Measurements from ENCODE around the gene ADGRB2.

The ADGRB2 gene

DNA sequence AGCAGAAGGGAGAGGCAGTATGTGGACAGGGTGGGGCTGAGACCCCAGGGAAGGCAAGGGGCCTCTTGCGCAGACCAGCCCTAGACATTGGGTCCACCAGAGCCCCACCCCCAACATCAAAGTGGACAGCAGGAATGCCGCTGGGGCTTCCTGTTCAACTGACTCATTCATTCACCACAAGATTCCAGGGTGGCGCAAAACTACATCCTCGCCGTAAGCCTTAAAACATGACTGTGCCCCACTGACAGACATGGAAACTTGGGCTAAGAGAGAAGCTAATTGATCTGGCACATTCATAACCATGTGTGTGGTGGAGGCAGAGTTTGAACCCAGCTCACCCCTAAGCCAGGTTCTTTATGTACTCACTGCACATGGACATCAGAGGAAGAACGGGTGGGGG, 74.3 kb downstream of the ADGRB2 start:
- Mint-ChIP-seq H3K27me3 (peaks cover 60% of the 10 kb centered on the region), H3K36me3 (no peaks in the 10 kb centered on the region), H3K4me1 (peaks cover 14% of the 10 kb centered on the region), H3K9me3 (no peaks in the 10 kb centered on the region), H3K4me3 (no peak overlapping the region), H3K27ac (no peak overlapping the region)
- ATAC-seq, result no peak

DNA sequence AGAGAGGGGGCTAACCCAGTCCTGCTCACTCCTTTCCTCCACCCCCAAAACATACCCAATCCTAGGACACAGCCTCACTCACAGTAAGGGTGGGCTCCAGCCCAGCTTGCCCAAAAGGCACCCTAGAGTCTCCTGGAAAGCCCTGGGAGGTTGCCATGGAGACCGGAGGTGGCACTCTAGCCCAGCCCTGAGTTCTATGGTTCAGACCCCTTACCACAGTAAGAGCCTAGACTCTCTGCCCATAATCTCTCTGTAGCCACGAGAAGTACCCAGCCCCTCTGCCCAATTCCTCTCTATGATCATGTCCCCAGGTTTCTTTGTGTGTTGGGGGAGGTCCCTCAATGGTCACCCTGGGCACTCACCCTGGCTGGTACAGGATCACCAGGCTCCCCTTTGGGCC, 74.8 kb downstream of the ADGRB2 start:
- peaks cover 14% of the 10 kb centered on the region for H3K4me1 Mint-ChIP-seq
- no peaks in the 10 kb centered on the region for H3K36me3 Mint-ChIP-seq
- no peak for ATAC-seq
- no peak overlapping the region for H3K4me3 Mint-ChIP-seq
- H3K27me3 Mint-ChIP-seq, result peaks cover 65% of the 10 kb centered on the region
- H3K9me3 Mint-ChIP-seq, result no peaks in the 10 kb centered on the region
- no peak overlapping the region for H3K27ac Mint-ChIP-seq

DNA sequence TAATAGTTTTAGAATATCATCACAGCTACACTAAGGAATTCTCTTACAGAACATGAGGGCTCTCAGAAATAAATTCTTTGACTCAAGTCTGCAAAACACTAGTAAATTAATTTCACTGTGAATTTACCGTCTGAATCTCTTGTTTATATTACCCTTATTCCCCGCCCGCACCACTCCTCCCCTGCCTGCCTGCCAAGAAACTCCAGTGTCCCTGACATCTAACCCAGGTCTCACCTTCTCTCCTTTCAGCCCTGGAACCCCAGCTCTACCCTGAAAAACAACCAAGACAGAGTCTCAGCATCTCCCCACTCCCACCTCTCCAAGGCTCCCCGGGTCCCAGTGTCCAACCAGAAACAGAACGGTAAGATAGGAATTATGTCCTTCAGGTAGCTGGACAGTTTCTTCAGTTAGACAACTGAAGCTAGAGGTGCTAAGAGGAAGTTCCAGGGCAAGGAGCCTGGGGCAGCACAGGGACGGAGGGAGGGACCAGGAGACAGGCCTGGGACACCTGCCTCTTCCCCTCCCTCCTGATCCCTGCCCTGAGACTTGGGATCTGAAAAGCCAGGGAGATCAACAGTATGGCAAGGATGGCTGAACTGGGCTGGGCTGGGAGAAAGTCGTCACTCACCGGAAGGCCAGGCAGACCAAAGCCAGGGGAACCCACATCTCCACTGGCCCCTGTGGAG, 75.8 kb downstream of the ADGRB2 start:
- Mint-ChIP-seq H3K27me3 (peaks cover 75% of the 10 kb centered on the region), H3K4me3 (no peak overlapping the region), H3K27ac (no peak overlapping the region), H3K4me1 (peaks cover 14% of the 10 kb centered on the region), H3K36me3 (no peaks in the 10 kb centered on the region), H3K9me3 (no peaks in the 10 kb centered on the region)
- ATAC-seq, result no peak

DNA sequence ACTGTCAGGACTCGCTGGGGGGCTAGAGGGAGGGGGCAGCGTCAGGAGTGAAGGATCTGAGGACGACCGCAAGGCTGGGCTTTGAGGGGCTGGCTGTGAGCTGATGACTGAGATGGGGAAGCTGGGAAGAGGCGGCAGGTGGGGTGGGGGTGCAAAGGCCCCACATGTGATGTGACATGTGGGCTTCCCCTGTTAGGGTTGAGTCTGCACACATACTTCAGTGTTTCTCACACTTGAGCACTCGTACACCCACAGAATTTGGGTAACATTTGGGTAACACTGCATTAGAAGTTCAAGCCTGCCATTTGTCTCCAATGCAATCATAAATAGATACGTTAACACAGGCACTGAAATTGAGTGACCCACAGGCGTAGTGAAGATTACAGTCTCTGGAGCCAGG, 76.5 kb downstream of the ADGRB2 start:
- Mint-ChIP-seq H3K27ac (no peak overlapping the region), H3K4me1 (peaks cover 14% of the 10 kb centered on the region), H3K4me3 (no peak overlapping the region), H3K27me3 (peaks cover 82% of the 10 kb centered on the region), H3K9me3 (no peaks in the 10 kb centered on the region), H3K36me3 (no peaks in the 10 kb centered on the region)
- no peak for ATAC-seq

DNA sequence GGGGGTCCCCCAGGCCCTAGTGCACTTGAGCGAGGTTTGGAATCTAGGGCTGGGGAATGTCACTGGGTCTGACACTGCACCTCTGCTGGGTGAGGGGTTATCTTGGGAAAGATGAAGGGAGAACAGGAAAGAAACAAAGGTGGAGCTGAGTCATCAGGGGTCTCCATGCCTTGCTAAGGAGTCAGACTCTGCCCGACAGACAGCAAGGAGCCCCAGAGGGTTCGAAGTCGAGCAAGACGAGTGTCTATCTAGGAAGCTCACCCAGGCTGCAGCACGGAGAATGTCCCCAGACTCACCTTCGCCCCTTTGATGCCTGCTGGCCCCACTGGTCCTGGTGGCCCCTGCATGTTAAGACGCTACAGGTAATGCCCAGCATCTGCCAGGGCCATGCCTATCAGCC, 78.3 kb downstream of the ADGRB2 start:
- Mint-ChIP-seq H3K27ac (no peak overlapping the region), H3K4me3 (no peak overlapping the region), H3K36me3 (no peaks in the 10 kb centered on the region), H3K4me1 (peaks cover 14% of the 10 kb centered on the region), H3K9me3 (no peaks in the 10 kb centered on the region), H3K27me3 (peaks cover 76% of the 10 kb centered on the region)
- no peak for ATAC-seq

DNA sequence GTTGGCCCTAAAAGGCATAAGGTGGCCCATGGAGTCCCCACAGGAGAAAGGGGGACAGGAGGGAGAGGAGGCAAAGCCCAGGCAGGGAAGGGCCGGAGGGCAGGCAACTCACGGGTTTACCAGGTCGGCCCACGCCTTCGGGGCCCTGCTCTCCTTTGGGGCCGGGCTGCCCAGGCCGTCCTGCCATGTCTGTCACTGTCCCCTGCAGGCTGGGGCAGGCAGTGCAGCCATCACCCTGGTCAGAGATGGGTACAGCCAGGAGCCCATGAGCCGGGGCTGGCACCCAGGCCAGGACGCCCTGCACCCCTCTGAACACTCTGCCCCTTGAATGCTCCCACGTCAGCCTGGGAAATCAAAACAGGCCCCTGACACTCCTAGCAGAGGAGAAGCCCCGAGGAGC, 80.1 kb downstream of the ADGRB2 start:
- H3K36me3 Mint-ChIP-seq, result no peaks in the 10 kb centered on the region
- H3K9me3 Mint-ChIP-seq, result no peaks in the 10 kb centered on the region
- peaks cover 86% of the 10 kb centered on the region for H3K27me3 Mint-ChIP-seq
- H3K4me1 Mint-ChIP-seq, result peaks cover 14% of the 10 kb centered on the region
- H3K27ac Mint-ChIP-seq, result no peak overlapping the region
- H3K4me3 Mint-ChIP-seq, result no peak overlapping the region
- ATAC-seq, result no peak

DNA sequence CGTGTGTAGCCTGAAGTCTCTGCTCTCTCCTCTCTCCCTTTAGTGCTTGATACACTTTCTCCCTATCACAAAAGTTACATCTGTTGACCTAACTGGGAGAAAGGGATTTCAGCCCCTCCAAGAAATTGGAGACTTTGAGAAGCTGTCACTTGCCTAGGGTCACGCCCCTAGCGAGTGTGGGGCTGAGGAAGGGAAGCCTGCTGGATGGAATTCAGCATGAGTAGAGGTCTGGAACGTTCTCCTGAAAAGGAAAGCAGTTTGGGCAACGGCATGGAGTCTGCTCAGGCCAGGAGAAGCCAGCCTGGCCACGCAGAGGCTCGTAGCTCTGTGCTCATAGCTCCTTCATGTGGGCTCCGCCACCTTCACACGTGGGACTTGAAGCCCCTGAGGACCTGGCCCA, 82.7 kb downstream of the ADGRB2 start:
- Mint-ChIP-seq H3K4me3 (no peak overlapping the region), H3K9me3 (no peaks in the 10 kb centered on the region)

DNA sequence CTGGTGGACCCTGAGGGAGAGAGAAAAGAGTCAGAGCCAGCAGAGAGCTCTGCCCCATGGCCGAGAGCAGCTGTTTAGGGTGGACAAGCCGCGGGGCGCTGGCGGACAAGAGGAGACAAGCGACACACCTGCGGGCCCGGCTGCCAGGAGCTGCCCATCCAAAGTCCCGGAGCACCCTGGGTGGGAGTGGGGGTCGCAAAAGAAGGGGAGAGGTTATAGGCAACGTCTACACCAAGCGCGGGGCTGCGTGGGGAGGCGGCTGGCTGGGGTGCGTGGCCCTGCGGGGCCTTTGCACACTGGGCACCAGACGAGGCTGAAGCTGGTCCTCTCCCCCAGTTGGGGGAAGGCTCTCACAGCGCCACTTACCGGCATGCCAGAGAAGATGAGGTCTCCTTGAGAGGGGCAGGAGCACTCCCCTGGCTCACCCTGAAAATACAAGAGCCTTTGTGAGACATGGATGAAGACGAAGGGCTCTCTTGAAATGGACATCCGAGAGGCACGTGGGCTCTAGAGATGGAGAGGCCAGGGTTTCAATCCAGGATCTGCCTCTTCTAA, 84.4 kb downstream of the ADGRB2 start:
- Mint-ChIP-seq H3K4me3 (no peak overlapping the region), H3K4me1 (no peaks in the 10 kb centered on the region), H3K36me3 (no peaks in the 10 kb centered on the region), H3K9me3 (no peaks in the 10 kb centered on the region), H3K27ac (no peak overlapping the region), H3K27me3 (peaks cover 57% of the 10 kb centered on the region)
- ATAC-seq, result peak; percentile 3

More for the DNA sequence above, 82.7 kb downstream of the ADGRB2 start:
- H3K36me3 Mint-ChIP-seq, result no peaks in the 10 kb centered on the region
- peaks cover 65% of the 10 kb centered on the region for H3K27me3 Mint-ChIP-seq
- ATAC-seq, result no peak
- no peaks in the 10 kb centered on the region for H3K4me1 Mint-ChIP-seq
- H3K27ac Mint-ChIP-seq, result no peak overlapping the region

DNA sequence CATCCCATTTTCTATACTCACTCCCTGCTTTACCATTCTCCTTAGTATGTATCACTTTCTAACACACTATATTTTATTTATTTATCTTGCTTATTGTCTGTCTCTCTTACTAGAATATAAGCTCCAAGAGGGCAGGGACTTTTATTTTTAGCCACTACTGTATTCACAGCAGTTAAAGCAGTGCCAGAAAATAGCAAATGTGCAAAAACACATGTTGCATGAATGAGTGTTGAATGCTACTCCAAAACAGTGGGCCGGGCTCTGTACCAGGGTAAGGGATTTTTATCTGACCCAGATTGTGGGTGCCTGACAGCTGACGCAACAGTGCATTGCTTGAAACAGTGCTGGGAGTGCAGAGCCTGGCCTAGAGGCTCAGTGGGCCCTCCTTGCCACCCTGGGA, 85.0 kb downstream of the ADGRB2 start:
- no peaks in the 10 kb centered on the region for H3K36me3 Mint-ChIP-seq
- no peak overlapping the region for H3K27ac Mint-ChIP-seq
- no peaks in the 10 kb centered on the region for H3K9me3 Mint-ChIP-seq
- no peak for ATAC-seq
- H3K4me1 Mint-ChIP-seq, result no peaks in the 10 kb centered on the region
- no peak overlapping the region for H3K4me3 Mint-ChIP-seq
- peaks cover 50% of the 10 kb centered on the region for H3K27me3 Mint-ChIP-seq

DNA sequence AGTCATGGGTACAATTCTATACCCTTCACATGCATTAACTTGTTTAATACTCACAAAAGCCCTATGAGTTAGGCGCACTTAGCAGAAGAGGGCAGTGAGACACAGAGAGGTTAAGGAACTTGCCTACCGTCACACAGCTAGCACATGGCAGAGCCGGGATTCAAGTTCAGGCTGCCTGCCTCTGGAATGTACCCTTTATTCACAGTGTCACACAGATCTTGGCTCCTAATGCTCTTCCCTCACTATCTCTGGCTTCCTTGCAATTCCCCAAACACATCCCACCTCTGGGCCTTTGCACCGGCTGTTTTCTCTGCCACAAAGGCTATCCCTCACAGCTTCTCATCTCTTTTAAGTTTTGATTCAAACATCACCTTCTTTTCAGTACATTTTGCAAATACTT, 85.5 kb downstream of the ADGRB2 start:
- ATAC-seq, result no peak
- Mint-ChIP-seq H3K36me3 (no peaks in the 10 kb centered on the region), H3K4me3 (no peak overlapping the region), H3K27me3 (peaks cover 46% of the 10 kb centered on the region), H3K27ac (no peak overlapping the region), H3K9me3 (no peaks in the 10 kb centered on the region), H3K4me1 (no peaks in the 10 kb centered on the region)

DNA sequence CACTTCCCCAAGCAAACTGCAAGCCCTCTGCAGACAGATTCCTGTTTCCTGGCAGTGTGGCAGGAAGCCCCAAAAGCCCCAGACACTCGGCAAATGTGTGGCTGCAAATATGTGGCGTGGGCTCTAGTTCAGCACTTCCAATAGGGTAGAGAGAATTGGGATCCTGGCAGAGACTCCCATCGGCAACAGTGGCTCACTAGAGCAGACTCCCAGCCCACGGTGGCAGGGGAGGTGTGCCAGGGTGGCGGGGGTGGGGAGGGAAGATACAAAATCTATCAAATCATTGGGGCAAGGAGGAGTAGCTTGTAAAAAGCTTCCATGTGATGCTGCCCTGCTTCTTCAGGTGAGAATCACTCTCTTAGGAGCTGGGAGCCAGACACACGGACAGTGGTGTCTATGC, 86.2 kb downstream of the ADGRB2 start:
- Mint-ChIP-seq H3K4me3 (no peak overlapping the region), H3K36me3 (no peaks in the 10 kb centered on the region), H3K27ac (no peak overlapping the region), H3K9me3 (no peaks in the 10 kb centered on the region), H3K27me3 (peaks cover 39% of the 10 kb centered on the region), H3K4me1 (no peaks in the 10 kb centered on the region)
- no peak for ATAC-seq

DNA sequence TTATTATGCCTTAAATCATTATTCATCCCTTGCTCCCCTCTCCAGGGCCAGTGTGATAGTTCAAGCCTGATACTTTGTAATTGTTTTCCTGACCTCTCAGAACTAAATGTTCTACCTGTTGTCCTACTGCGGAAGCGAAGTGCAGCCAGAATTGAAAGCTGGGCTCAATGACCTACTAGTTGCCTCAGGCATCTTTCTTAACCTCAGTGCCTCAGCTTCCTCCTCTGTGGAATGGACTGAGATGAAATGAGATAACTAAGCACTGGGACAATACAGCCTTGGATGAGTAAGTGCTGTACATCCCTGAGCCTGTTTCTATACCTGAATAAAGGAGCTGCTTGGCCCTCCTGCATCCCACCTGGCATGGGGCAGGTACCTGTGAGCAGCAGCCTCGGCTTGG, 86.7 kb downstream of the ADGRB2 start:
- H3K27ac Mint-ChIP-seq, result no peak overlapping the region
- H3K4me1 Mint-ChIP-seq, result no peaks in the 10 kb centered on the region
- H3K9me3 Mint-ChIP-seq, result no peaks in the 10 kb centered on the region
- no peaks in the 10 kb centered on the region for H3K36me3 Mint-ChIP-seq
- peaks cover 36% of the 10 kb centered on the region for H3K27me3 Mint-ChIP-seq
- ATAC-seq, result no peak
- H3K4me3 Mint-ChIP-seq, result no peak overlapping the region

Data from stimulated activated memory B cell treated with anti-CD40 and anti-IgM and Interleukin-4, amounts not matched to agents 10 μg/mL and 1 μg/mL and 100 μg/mL, for 72 hours (primary cell).